ENCODE results near the gene ITPR3.

Gene ITPR3

DNA sequence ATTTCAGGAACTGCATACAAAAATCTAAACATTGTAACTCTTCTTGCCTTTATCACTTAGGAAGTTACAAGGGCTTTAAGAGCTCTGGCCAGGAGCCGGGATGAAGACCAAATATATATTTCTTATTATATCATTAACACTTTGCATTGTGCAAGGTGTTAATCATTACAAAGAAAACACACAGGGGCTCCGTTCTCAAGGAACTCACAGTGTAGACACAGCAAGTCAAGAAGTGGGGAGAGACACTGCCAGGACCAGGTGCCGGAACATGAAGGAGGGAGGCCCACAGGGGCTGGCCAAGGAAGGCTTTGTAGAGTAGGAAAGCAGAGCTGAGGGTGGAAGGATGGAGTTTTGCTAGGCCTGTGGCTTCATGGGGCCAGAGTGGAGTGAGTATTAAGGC lies 17.4 kb downstream of the ITPR3 start:
- DNase-seq (ENCODE audit: low read depth in 2 of 2), result no peak

GRCh38 chr6:33639559-33639958 lies 18.4 kb downstream of the ITPR3 start:
- no peak for DNase-seq (ENCODE audit: low read depth in 2 of 2)

- DNase-seq (ENCODE audit: low read depth in 2 of 2), result no peak
Observed at GRCh38 chr6:33640361-33640760, 19.2 kb downstream of the ITPR3 start.

DNA sequence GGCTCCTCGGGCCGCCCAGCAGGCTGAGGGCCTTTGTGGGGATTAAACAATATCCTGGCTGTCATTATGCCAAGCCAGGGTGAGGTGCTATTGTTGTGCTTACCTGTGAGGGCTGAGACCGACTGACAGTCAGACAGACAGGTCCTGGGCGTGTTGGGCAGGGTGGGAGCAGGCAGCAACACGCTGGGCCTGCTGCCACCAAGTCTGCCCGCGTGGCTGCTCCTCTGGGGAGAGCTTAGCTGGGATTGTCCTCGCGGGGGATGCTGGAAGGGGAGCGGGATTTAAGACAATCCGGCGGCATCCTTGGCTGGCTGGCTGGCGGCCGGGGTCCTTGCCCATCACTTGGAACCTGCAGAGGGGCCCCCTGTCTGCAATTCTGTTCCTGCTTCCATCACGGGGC lies 20.0 kb downstream of the ITPR3 start:
- DNase-seq (ENCODE audit: low read depth in 2 of 2), result no peak

DNA sequence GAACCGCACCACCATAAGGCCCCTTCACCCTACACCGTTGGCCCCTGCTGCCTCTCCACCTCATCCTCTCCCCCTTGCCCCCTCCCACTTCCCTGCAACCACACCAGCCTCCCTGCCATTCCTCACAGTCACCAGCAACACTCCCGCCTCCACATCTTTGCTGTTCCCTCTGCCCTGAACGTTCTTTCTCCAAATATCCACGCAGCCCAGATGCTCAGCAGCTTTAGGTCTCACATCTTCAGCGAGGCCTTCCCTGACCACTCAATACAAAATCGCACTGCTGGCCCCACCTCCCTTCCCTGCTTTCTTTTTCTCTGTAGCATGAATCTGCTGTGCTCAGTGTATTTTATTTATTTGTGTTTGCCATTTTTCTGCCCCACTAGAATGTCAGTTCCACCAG lies 20.5 kb downstream of the ITPR3 start:
- DNase-seq (ENCODE audit: low read depth in 2 of 2), result no peak

- no peak for DNase-seq (ENCODE audit: low read depth in 2 of 2)
Observed at GRCh38 chr6:33642897-33643296, 21.8 kb downstream of the ITPR3 start.

DNA sequence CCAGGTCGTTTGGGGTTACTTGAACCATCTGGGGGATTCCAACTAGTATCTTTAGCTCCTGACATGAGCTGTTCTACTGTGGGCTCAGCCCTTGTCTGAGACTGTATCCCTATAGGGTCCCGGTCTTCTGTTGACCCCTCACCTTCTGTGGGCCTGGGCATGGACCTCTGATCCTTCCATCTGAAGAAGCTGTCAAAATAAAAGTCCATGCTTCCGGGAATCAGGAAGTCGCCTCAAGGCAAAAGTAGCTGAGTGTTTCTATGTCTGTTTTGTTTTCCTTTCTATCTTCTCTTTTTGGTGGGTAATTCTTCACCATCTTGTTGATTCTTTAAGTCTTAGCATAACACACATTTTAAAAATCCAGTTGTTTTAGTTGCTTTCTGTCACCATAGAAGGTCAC lies 30.3 kb downstream of the ITPR3 start:
- no peak for DNase-seq (ENCODE audit: low read depth in 2 of 2)

DNA sequence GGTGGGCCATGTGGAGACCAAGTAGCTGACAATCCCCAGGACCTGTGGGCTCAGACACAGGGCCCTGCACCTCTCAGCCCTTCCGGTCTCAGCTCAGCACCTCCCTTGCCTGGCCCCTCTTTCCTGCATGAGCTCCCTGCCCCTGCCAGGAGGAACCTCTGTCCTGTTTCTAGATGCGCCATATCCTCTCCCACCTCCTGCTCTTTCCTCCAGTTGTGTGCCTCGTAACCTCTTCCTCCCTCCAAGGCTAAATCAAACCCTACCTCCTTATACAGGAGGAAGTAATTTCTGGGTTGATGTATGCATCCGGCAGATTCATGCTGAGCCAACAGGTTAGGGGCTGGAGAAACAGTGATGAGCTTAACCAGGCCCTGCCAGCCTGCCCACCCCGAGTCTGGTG lies 30.9 kb downstream of the ITPR3 start:
- DNase-seq (ENCODE audit: low read depth in 2 of 2), result no peak

- no peak for DNase-seq (ENCODE audit: low read depth in 2 of 2)
Observed at GRCh38 chr6:33654831-33655554, 33.9 kb downstream of the ITPR3 start.

GRCh38 chr6:33656844-33657243 lies 35.7 kb downstream of the ITPR3 start:
- no peak for DNase-seq (ENCODE audit: low read depth in 2 of 2)

DNA sequence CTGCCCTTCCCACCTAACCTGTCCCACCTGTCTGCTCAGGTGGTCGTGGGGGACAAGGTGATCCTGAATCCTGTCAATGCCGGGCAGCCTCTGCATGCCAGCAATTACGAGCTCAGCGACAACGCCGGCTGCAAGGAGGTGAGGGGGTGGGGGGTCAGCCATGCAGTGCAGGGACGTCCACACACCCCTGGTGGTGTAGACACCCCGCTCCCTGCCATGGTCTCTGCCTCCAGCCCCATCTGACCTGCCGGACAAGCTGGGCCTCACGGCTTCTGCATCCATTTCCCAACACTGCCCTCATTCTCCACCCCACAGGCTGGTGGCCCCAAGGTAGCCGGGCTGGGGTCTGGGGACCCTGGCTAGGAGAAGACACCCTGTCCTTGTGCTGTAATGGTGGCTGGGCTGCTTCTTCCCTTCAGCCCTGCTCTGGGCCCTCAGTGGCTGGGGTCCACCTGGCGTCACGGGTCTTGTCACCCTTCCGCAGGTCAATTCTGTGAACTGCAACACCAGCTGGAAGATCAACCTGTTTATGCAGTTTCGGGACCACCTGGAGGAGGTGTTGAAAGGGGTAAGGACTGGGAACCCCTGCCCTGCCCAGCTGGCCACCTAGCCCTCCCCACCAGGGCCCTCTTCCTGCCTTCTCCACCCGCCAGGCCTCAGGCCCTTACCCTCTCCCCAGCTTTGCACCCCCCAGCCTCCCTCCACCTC lies 38.0 kb downstream of the ITPR3 start:
- DNase-seq (ENCODE audit: low read depth in 2 of 2), result no peak

GRCh38 chr6:33659986-33660385 lies 38.9 kb downstream of the ITPR3 start:
- DNase-seq (ENCODE audit: low read depth in 2 of 2), result no peak

DNA sequence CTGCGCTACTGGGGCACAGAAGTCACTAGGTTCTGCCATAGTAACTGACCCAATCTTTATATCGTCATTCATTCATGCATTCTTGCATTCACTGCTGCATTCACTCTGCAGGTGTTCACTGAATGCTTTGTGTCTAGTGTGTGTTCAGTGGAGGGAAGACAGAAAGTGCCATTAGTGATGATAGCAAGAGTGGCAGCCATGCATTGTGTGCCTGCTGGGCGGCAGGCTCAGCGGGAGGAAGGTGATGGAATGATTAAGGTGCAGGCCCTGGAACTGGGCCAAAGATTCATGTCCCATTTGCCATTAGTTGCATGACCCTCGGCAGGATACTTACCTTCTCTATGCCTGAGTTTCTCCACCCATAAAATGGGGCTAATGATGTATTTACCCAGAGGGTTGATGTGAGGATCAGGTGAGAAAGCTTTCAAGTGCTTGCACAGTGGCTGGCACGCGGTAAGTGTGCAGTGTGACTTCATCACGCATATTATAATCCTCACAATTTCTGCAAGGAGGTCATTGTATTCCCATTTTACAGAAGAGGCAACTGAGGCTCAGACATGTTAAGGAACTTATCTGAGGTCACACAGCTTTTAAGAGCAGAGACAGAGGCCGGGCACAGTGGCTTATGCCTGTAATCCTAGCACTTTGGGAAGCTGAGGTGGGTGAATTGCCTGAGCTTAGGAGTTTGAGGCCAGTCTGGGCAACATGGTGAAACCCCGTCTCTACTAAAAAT lies 40.1 kb downstream of the ITPR3 start:
- DNase-seq (ENCODE audit: low read depth in 2 of 2), result no peak

- no peak for DNase-seq (ENCODE audit: low read depth in 2 of 2)
Observed at GRCh38 chr6:33662318-33662717, 41.2 kb downstream of the ITPR3 start.

- DNase-seq (ENCODE audit: low read depth in 2 of 2), result no peak
Observed at GRCh38 chr6:33663028-33663427, 41.9 kb downstream of the ITPR3 start.

GRCh38 chr6:33663727-33664449 lies 42.8 kb downstream of the ITPR3 start:
- DNase-seq (ENCODE audit: low read depth in 2 of 2), result no peak

DNA sequence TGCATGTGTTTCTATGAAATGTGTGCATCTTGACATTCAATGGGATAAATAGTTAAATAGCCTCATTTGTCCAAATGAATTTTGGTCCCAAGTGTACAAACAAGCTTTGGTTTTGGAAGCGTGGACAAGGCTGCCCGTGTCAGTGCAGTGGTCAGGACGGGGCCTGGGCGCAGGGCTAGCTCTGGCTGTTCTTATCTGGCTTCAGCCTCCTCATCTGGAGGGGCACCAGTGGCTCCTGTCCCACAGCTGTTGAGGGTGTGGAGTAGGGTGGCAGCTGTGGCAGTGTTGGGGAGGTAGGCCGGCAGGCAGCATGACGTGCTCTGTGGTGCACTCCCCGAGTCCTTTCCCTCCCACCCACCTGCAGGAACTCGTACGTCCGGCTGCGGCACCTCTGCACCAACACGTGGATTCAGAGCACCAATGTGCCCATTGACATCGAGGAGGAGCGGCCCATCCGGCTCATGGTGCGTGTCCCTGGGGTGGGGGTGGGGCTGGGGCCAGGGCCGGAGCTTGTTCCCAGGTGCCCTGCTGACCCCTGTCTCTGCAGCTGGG lies 43.5 kb downstream of the ITPR3 start:
- DNase-seq (ENCODE audit: low read depth in 2 of 2), result no peak

DNA sequence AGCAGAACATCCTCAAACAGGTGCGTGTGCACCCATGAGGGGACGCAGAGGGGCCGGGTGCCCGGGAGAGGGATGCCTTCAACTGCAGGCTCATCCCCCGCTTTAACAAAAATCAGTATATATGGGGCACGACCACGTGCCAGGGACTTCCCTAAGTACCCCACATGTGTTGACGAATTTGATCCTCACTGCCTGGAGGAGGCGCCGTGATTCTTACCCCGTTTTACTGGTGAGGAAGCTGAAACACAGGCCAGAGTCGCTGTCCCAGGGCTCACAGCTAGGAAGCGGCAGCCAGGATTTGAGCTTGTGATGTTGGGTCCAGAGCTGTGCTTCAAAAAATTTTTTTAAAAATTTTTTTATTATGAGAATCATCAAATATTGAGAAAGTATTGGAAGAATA lies 44.8 kb downstream of the ITPR3 start:
- no peak for DNase-seq (ENCODE audit: low read depth in 2 of 2)

- no peak for DNase-seq (ENCODE audit: low read depth in 2 of 2)
Observed at GRCh38 chr6:33667072-33667471, 46.0 kb downstream of the ITPR3 start.

- no peak for DNase-seq (ENCODE audit: low read depth in 2 of 2)
Observed at GRCh38 chr6:33667776-33668175, 46.7 kb downstream of the ITPR3 start.

DNA sequence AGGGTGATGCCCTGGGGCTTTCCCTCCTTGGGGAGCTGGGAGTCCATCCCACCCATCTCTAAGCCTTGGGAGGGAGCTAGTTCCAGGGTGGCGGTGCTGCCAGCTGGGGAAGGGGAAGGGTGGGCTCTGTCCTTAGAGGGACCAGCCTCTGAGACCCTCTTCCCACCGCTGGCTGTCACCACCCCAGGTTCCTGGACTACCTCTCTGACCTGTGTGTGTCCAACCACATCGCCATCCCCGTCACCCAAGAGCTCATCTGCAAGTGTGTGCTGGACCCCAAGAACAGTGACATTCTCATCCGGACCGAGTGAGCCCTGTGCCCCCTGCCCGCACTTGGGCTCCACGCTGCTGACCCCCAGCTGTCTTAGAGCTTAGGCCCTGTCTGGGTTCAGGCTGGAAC lies 47.2 kb downstream of the ITPR3 start:
- DNase-seq (ENCODE audit: low read depth in 2 of 2), result no peak

DNA sequence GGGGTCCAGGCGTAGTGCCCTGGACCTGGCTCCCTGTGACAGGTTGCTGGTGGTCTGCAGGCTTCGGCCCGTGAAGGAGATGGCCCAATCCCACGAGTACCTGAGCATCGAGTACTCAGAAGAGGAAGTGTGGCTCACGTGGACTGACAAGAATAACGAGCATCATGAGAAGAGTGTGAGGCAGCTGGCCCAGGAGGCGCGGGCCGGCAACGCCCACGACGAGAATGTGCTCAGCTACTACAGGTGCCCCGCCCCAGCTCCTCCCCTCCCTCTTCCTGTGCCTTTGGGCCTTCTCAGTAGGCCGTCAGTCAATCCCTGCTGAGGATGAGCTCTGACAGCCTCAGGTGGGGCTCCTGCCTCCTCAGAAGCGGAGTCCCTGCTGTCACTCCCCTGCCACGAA lies 47.8 kb downstream of the ITPR3 start:
- DNase-seq (ENCODE audit: low read depth in 2 of 2), result no peak

Measured in stimulated activated CD8-positive, alpha-beta memory T cell treated with anti-CD3 and anti-CD28 coated beads, Interleukin-2, amount 100 ng/mL, for 48 hours (primary cell).